ENCODE results near the gene NDUFB4. TPM values are rescaled to one million over a fixed set of nuclear protein-coding genes. Genes with fewer than 3 reads are reported as not detected.

NDUFB4 gene
- total and polyA plus RNA-seq, 2 donors (not counting 1 experiment from before 2014, with no cell fraction given), result 68.4 to 139 TPM

- Histone ChIP-seq H3K27me3 (replicated peaks in 1 of 4; ENCODE audit: control extremely low read depth in 1 of 4, control insufficient read depth in 3 of 4, insufficient read depth in 4 of 4, low read length in 3 of 4) (no peaks in the 10 kb centered on the region), H3K4me2 (replicated peaks; ENCODE audit: low read depth, low read length, poor library complexity, severe bottlenecking) (no peak overlapping the region), H3K4me1 (ENCODE audit: control insufficient read depth in 2 of 2, insufficient read depth in 2 of 2, low read length in 2 of 2) (no peaks in the 10 kb centered on the region), H3K79me2 (ENCODE audit: control insufficient read depth, insufficient read depth, low read length) (no peaks in the 10 kb centered on the region), H3K36me3 (replicated peaks in 1 of 2; ENCODE audit: control extremely low read depth in 1 of 2, control insufficient read depth in 1 of 2, extremely low read depth in 1 of 2, insufficient read depth in 2 of 2, low read length in 1 of 2) (no peaks in the 10 kb centered on the region), H3K9me3 (ENCODE audit: control extremely low read depth in 1 of 3, control insufficient read depth in 2 of 3, insufficient read depth in 1 of 3, low read length in 2 of 3) (no peaks in the 10 kb centered on the region), H3K9ac (ENCODE audit: low read length) (no peak overlapping the region), H3K27ac (ENCODE audit: low read length in 2 of 2) (no peak overlapping the region), H2AFZ (ENCODE audit: insufficient read depth, low read depth, low read length, poor library complexity, severe bottlenecking) (no peak overlapping the region), H3K4me3 (ENCODE audit: control extremely low read depth in 1 of 5, extremely low read depth in 1 of 5, insufficient read depth in 1 of 5, low read depth in 2 of 5, low read length in 4 of 5) (no peak overlapping the region), H4K20me1 (ENCODE audit: control insufficient read depth, insufficient read depth, low read length, poor library complexity, severe bottlenecking) (no peaks in the 10 kb centered on the region)
- DNase-seq (no peak), ATAC-seq (ENCODE audit: low read depth) (no peak)
- no peak overlapping the region for H3K4me3 Mint-ChIP-seq
- ChIA-PET CTCF (interaction anchor here (0.7 kb wide), 1 partner anchor 20 kb away, joined by 3 read pairs; no protein-coding TSS in a partner anchor), POLR2A (no interaction called here)
- no peaks in the 10 kb centered on the region for H3K4me1 Mint-ChIP-seq
- no peak overlapping the region for H3K27ac Mint-ChIP-seq
- H3K9me3 Mint-ChIP-seq (ENCODE audit: insufficient read depth), result no peaks in the 10 kb centered on the region
- H3K27me3 Mint-ChIP-seq, result peaks cover 10% of the 10 kb centered on the region
- no peak for TF ChIP-seq EZH2 (IDR thresholded peaks at IDR 0.05; ENCODE audit: borderline replicate concordance, insufficient read depth, low read depth, low read length, poor library complexity, severe bottlenecking)
- TF ChIP-seq, protein P1, sequence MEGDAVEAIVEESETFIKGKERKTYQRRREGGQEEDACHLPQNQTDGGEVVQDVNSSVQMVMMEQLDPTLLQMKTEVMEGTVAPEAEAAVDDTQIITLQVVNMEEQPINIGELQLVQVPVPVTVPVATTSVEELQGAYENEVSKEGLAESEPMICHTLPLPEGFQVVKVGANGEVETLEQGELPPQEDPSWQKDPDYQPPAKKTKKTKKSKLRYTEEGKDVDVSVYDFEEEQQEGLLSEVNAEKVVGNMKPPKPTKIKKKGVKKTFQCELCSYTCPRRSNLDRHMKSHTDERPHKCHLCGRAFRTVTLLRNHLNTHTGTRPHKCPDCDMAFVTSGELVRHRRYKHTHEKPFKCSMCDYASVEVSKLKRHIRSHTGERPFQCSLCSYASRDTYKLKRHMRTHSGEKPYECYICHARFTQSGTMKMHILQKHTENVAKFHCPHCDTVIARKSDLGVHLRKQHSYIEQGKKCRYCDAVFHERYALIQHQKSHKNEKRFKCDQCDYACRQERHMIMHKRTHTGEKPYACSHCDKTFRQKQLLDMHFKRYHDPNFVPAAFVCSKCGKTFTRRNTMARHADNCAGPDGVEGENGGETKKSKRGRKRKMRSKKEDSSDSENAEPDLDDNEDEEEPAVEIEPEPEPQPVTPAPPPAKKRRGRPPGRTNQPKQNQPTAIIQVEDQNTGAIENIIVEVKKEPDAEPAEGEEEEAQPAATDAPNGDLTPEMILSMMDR (IDR thresholded peaks at IDR 0.05), result no peak
- intact Hi-C loops (cut with micrococcal nuclease), result no loop called here
- WGBS (ENCODE audit: insufficient coverage), result no CpG with 5 or more reads among the region's 1 CpG
Measured at GRCh38 chr3:120640231-120640630, 44.1 kb downstream of the NDUFB4 start.

DNA sequence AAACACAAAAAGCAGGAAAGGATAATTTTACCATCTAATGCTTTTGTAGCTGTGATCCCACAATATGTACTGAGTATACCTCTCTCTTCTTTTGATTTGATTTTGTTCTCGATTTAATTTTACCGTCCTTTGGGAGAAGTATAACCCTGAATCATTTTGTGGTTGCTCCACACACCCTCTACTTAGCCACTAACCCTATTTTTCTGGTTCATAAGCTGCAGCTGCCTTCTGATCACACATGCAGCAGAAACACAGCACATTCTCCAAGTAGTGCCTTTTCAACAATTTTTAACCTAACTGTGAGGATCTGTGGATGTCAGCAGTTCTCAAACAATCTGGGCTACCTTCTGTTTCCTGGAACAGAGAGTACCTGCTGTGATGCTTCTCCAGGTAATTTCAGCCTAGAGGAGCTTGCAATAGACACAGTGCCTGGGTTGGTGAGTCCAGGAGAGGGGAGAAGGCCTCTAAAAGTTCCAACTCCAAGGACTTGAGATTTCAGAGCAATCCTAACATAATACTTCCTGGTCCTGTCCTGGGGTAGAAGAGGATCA is 45.6 kb downstream of the NDUFB4 start:
- H3K4me1 ChIP-seq (ENCODE audit: control insufficient read depth in 2 of 2, insufficient read depth in 2 of 2, low read length in 2 of 2), result no peaks in the 10 kb centered on the region

More for the DNA sequence above, 45.6 kb downstream of the NDUFB4 start:
- POLR2A ChIA-PET, result no interaction called here
- Histone ChIP-seq H3K79me2 (ENCODE audit: control insufficient read depth, insufficient read depth, low read length) (no peaks in the 10 kb centered on the region), H3K36me3 (replicated peaks in 1 of 2; ENCODE audit: control extremely low read depth in 1 of 2, control insufficient read depth in 1 of 2, extremely low read depth in 1 of 2, insufficient read depth in 2 of 2, low read length in 1 of 2) (no peaks in the 10 kb centered on the region), H3K27me3 (replicated peaks in 1 of 4; ENCODE audit: control extremely low read depth in 1 of 4, control insufficient read depth in 3 of 4, insufficient read depth in 4 of 4, low read length in 3 of 4) (no peaks in the 10 kb centered on the region), H3K27ac (ENCODE audit: low read length in 2 of 2) (no peak overlapping the region), H2AFZ (ENCODE audit: insufficient read depth, low read depth, low read length, poor library complexity, severe bottlenecking) (no peak overlapping the region), H3K4me3 (ENCODE audit: control extremely low read depth in 1 of 5, extremely low read depth in 1 of 5, insufficient read depth in 1 of 5, low read depth in 2 of 5, low read length in 4 of 5) (no peak overlapping the region), H3K9ac (ENCODE audit: low read length) (no peak overlapping the region), H3K9me3 (ENCODE audit: control extremely low read depth in 1 of 3, control insufficient read depth in 2 of 3, insufficient read depth in 1 of 3, low read length in 2 of 3) (no peaks in the 10 kb centered on the region), H4K20me1 (ENCODE audit: control insufficient read depth, insufficient read depth, low read length, poor library complexity, severe bottlenecking) (no peaks in the 10 kb centered on the region), H3K4me2 (replicated peaks; ENCODE audit: low read depth, low read length, poor library complexity, severe bottlenecking) (no peak overlapping the region)
- no CpG with 5 or more reads among the region's 2 CpGs for WGBS (ENCODE audit: insufficient coverage)
- Mint-ChIP-seq H3K4me1 (no peaks in the 10 kb centered on the region), H3K27me3 (peaks cover 10% of the 10 kb centered on the region), H3K4me3 (no peak overlapping the region), H3K9me3 (ENCODE audit: insufficient read depth) (no peaks in the 10 kb centered on the region), H3K27ac (no peak overlapping the region)
- intact Hi-C loops (cut with micrococcal nuclease), result no loop called here
- CTCF ChIA-PET, result no interaction called here
- DNase-seq, result no peak
- no peak for TF ChIP-seq EZH2 (IDR thresholded peaks at IDR 0.05; ENCODE audit: borderline replicate concordance, insufficient read depth, low read depth, low read length, poor library complexity, severe bottlenecking)
- TF ChIP-seq, protein P1 (IDR thresholded peaks at IDR 0.05), result no peak
- ATAC-seq (ENCODE audit: low read depth), result no peak
